ENCODE results near the gene CHD8.

CHD8 gene

GRCh38 chr14:21503376-21503775 is 47.5 kb upstream of the CHD8 start:
- H3K4me3 ChIP-seq (replicated peaks; ENCODE audit: insufficient read depth, low read length): no peak overlapping the region
- H3K27me3 ChIP-seq (ENCODE audit: insufficient read depth, poor library complexity, severe bottlenecking): no peaks in the 10 kb centered on the region
- DNase-seq (ENCODE audit: low read depth in 1 of 2, low spot score in 1 of 2): no peak
- no peak overlapping the region for H3K27ac ChIP-seq (replicated peaks)
- TF ChIP-seq, protein P1, sequence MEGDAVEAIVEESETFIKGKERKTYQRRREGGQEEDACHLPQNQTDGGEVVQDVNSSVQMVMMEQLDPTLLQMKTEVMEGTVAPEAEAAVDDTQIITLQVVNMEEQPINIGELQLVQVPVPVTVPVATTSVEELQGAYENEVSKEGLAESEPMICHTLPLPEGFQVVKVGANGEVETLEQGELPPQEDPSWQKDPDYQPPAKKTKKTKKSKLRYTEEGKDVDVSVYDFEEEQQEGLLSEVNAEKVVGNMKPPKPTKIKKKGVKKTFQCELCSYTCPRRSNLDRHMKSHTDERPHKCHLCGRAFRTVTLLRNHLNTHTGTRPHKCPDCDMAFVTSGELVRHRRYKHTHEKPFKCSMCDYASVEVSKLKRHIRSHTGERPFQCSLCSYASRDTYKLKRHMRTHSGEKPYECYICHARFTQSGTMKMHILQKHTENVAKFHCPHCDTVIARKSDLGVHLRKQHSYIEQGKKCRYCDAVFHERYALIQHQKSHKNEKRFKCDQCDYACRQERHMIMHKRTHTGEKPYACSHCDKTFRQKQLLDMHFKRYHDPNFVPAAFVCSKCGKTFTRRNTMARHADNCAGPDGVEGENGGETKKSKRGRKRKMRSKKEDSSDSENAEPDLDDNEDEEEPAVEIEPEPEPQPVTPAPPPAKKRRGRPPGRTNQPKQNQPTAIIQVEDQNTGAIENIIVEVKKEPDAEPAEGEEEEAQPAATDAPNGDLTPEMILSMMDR (IDR thresholded peaks at IDR 0.05; ENCODE audit: insufficient read depth, low read length): no peak
- TF ChIP-seq SPI1 (IDR thresholded peaks at IDR 0.05; ENCODE audit: borderline replicate concordance, low read depth) (no peak), GABPA (IDR thresholded peaks at IDR 0.05; ENCODE audit: low read depth) (no peak), POLR2AphosphoS5 (IDR thresholded peaks at IDR 0.05; ENCODE audit: low read depth) (no peak)
- TF ChIP-seq, protein P2, sequence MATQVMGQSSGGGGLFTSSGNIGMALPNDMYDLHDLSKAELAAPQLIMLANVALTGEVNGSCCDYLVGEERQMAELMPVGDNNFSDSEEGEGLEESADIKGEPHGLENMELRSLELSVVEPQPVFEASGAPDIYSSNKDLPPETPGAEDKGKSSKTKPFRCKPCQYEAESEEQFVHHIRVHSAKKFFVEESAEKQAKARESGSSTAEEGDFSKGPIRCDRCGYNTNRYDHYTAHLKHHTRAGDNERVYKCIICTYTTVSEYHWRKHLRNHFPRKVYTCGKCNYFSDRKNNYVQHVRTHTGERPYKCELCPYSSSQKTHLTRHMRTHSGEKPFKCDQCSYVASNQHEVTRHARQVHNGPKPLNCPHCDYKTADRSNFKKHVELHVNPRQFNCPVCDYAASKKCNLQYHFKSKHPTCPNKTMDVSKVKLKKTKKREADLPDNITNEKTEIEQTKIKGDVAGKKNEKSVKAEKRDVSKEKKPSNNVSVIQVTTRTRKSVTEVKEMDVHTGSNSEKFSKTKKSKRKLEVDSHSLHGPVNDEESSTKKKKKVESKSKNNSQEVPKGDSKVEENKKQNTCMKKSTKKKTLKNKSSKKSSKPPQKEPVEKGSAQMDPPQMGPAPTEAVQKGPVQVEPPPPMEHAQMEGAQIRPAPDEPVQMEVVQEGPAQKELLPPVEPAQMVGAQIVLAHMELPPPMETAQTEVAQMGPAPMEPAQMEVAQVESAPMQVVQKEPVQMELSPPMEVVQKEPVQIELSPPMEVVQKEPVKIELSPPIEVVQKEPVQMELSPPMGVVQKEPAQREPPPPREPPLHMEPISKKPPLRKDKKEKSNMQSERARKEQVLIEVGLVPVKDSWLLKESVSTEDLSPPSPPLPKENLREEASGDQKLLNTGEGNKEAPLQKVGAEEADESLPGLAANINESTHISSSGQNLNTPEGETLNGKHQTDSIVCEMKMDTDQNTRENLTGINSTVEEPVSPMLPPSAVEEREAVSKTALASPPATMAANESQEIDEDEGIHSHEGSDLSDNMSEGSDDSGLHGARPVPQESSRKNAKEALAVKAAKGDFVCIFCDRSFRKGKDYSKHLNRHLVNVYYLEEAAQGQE (IDR thresholded peaks at IDR 0.05; ENCODE audit: insufficient replicate concordance, low read depth): no peak

GRCh38 chr14:21501568-21501967 is 45.6 kb upstream of the CHD8 start:
- Histone ChIP-seq H3K27me3 (ENCODE audit: insufficient read depth, poor library complexity, severe bottlenecking) (no peaks in the 10 kb centered on the region), H3K4me3 (replicated peaks; ENCODE audit: insufficient read depth, low read length) (no peak overlapping the region), H3K27ac (replicated peaks) (no peak overlapping the region)
- DNase-seq (ENCODE audit: low read depth in 1 of 2, low spot score in 1 of 2): no peak
- TF ChIP-seq GABPA (IDR thresholded peaks at IDR 0.05; ENCODE audit: low read depth): no peak
- TF ChIP-seq, protein P1 (IDR thresholded peaks at IDR 0.05; ENCODE audit: insufficient read depth, low read length): no peak
- TF ChIP-seq POLR2AphosphoS5 (IDR thresholded peaks at IDR 0.05; ENCODE audit: low read depth): no peak
- TF ChIP-seq, protein P2 (IDR thresholded peaks at IDR 0.05; ENCODE audit: insufficient replicate concordance, low read depth): no peak
- TF ChIP-seq SPI1 (IDR thresholded peaks at IDR 0.05; ENCODE audit: borderline replicate concordance, low read depth): no peak

- Histone ChIP-seq H3K27me3 (ENCODE audit: insufficient read depth, poor library complexity, severe bottlenecking) (no peaks in the 10 kb centered on the region), H3K4me3 (replicated peaks; ENCODE audit: insufficient read depth, low read length) (no peak overlapping the region), H3K27ac (replicated peaks) (no peak overlapping the region)
- peak; percentile 37 to 39 for DNase-seq (ENCODE audit: low read depth in 1 of 2, low spot score in 1 of 2)
- TF ChIP-seq, protein P1 (IDR thresholded peaks at IDR 0.05; ENCODE audit: insufficient read depth, low read length): no peak
- TF ChIP-seq SPI1 (IDR thresholded peaks at IDR 0.05; ENCODE audit: borderline replicate concordance, low read depth) (no peak), GABPA (IDR thresholded peaks at IDR 0.05; ENCODE audit: low read depth) (no peak), POLR2AphosphoS5 (IDR thresholded peaks at IDR 0.05; ENCODE audit: low read depth) (no peak)
- TF ChIP-seq, protein P2 (IDR thresholded peaks at IDR 0.05; ENCODE audit: insufficient replicate concordance, low read depth): no peak
These were observed 42.9 kb upstream of the CHD8 start for GRCh38 chr14:21498540-21499526.
